HG03025 (cell line): Measurements from ENCODE around the gene ZNF547.

Experiments used
- ATAC-seq: cut with Tn5 transposase; IDR thresholded peaks from one replicate; pipeline ENCODE4 v1.9.1; 2021; ENCODE audit warnings: mild to moderate bottlenecking, moderate library complexity; ENCODE audit not compliant: unreplicated experiment, low FRiP score

The ZNF547 gene

GRCh38 chr19:57362997-57363687 lies at the start of gene ZNF547, which contains the start of gene TRAPPC2B:
Gene ZNF547, plus strand, starts transcription at chr19:57363551. Its CDS starts 5,005 bp downstream, at chr19:57368556.
Gene TRAPPC2B, plus strand, starts transcription at chr19:57363551. Its CDS starts 1,283 bp downstream, at chr19:57364834.
- ATAC-seq: peak; percentile 87

DNA sequence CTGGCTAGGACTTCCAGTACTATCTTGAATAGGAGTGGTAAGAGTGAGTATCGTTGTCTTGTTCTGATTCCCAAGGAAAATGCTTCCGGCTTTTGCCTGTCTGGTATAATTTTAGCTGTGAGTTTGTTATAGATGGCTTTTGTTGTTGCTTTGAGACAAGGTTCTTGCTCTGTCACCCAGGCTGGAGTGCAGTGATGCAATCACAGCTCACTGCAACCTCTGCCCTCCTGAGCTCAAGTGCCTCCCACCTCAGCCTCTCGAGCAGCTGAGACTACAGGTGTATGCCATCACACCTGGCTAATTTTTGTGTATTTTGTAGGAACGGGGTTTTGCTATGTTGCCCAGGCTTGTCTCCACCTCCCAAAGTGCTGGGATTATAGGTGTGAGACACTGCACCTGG lies 49.2 kb upstream of the ZNF547 start:
- no peak for ATAC-seq

GRCh38 chr19:57317503-57317902 lies 45.8 kb upstream of the ZNF547 start:
- no peak for ATAC-seq

GRCh38 chr19:57319869-57320179 lies 43.5 kb upstream of the ZNF547 start:
- no peak for ATAC-seq

DNA sequence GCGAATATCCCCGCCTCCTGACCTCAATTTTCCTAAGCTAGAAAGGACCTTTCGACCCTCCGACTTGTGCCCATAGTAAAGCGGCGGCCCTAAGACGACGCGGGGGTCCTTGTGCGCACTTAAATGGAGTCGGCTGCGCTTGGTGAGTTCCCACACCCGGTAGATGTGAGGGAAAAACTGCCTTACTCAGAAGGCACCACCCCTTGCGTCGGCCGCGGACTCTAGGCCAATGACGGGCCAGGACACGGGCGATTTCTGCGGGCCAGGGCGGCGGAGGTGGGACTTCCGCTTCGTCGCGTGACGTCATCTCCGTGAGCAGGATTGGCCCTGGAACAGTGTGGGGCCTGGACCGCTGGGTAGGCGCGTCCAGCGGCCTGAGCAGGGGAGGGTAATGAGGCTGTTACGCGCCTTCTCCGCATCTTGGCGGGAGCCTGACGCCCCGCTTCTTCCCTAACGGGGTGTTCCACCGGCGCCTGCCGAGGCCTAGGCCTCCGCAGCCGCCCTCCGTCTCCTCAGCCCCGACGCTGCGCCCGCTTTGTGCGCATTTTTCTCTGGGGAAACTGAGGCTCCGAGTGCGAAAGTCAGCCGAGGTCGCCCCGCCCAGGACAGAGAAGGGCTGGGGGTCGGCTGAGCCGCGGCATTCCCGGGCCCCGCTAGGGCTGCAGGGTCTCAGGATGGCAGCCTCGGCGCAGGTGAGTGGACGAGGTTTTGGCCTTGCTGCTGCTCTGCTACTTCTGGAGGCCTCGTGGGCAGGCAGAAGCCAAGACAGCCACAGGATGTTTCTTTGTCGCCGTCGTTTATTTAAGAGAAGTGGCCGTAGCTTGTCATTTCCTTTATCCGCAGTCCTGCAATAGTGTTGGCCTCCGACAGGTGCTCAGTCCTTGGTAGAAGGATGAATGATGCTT lies 42.9 kb upstream of the ZNF547 start, which contains the start of gene ZNF543:
Gene ZNF543 (plus strand): TSS at position 293 of the 905 bp plus-strand sequence. CDS start 382 bp downstream, at position 675.
- ATAC-seq: peak; percentile 92

GRCh38 chr19:57321116-57321515 lies 42.2 kb upstream of the ZNF547 start:
- no peak for ATAC-seq

GRCh38 chr19:57321751-57322150 lies 41.6 kb upstream of the ZNF547 start:
- ATAC-seq: no peak

DNA sequence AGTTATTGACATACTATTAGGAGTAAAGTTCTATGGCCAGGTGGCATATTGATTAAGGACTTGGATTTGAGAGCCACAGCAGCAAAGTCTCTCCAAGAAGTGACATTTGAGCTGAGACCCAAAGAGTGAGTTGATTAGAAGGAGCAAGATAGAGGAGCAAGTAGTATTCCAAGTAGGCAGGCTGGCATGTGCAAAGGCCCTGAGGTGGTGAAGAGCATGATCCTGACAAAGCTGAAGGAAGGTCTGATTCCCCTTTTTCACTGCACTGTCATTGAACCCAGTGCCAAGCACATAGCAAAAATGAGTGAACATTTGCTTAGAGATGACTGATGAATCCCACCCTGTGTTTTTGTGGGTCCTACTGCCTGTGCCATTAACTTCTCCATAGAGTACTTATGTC lies 38.4 kb upstream of the ZNF547 start:
- ATAC-seq: no peak

- no peak for ATAC-seq
Observed at GRCh38 chr19:57327993-57328392, 35.4 kb upstream of the ZNF547 start.

DNA sequence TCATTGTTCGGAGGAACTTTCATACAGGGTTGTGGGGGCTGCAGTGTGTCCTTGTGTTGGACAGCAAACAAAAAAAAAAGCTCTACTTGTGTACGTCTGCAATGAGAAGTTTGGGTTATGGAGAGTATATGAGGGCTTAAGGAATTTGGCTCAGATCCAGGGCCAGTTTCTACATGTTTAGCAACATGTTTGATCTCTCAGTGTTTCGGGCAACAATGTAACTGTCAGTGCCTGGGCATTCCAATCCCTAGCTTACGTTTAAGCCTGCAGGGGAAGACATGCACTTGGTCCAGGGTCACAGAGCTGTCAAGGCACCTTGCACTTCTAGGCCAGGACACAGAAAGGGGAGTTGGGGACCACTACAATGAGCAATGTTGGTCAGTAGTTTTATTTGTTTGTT lies 29.2 kb upstream of the ZNF547 start:
- no peak for ATAC-seq

DNA sequence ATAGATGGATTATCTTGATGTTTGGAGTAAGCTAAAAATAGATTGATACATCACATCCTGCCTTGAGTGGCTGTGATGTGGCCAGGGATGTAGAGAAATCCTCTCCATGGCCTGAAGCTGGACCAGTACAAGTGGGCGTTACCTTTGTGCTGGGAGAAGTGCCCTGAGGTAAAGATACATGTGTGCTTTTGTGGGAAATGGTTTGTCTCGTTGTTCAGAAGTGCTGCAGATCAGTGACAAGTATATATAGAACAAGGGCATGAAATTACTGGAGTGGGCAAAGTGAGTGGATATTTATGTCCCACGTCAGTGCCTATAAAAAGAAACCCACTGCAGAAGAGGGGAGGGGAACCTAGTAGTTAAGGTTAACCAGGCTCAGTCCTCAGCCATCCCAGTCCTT lies 24.5 kb upstream of the ZNF547 start:
- no peak for ATAC-seq

DNA sequence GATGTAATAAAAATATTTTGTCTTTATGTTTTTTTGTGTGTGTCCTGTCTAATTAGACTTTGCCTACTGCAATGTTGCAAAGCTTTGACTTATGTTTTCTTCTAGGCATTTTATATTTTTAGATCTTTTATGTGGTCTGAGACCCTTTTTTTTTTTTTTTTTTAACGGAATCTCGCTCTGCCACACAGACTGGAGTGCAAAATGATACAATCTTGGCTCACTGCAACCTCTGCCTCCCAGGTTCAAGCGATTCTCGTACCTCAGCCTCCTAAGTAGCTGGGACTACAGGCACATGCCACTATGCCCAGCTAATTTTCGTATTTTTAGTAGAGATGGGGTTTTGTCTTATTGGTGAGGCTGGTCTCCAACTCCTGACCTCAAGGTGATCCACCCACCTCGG lies 20.8 kb upstream of the ZNF547 start:
- ATAC-seq: no peak

GRCh38 chr19:57348136-57348535 lies 15.2 kb upstream of the ZNF547 start:
- no peak for ATAC-seq

DNA sequence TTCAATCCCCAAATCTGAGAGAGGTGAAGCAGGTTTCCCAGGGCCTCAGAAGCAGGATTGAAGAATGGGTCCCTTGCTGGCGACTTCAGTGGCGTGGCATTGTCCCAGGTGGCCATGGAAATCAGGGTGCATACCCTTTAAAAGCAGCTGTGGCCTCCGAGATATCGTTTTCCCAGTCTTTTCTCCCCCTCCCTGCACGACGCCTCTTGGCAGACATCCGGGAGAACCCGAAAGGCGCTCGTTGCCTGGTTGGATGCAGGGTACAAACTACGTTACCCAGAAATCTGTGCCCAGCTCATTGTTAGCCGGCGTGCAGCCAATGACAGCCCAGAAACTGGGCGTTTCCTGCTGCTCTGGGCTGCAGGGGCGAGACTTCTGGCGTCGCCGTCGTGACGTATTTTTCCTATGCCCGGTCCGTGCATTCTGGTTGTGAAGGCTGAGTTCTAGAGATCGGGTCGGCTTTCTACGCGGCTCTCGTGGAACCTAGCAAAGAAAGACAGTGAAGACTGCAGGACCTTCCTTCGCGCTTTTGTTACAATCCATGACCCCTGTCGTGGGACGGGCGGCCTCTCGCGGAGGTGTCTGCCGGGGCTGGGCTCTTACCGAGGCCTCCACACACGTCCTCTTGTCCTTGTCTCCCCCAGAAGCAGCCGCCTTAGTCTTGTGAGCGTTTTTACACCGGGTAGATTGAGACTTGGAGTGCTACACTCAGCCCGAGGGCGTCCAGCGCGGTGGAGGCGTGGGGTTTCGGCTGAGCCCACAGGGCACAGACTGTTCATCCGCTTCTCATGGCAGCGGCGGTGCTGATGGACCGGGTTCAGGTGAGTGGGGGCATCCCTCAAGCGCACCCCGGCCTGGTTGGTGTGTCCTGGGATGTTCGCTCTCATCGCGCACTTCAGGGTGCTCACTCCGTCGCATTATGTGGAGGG lies 12.2 kb upstream of the ZNF547 start, which contains the start of gene ZNF304:
Gene ZNF304 (plus strand): TSS at position 395 of the 929 bp plus-strand sequence. CDS start 394 bp downstream, at position 789.
- peak; percentile 86 for ATAC-seq

DNA sequence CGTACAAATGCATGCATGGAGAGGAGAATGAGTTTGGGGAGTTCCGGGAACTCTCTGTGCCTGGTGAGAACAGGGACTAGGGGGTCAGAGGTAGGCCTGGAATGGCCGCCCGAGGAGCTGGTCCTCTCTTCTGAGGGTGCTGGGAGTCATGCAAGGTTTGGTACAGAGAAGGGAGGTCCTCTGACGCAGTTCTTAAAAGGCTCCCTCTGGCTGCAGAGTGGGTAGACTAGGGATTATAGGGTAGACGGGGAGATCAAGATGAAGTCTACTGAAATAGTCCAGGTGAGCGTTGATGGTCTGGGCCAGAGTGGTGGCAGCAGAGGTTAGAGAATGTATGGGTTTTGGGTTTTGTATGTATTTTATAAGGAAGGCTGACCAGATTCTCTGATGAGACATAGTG lies 11.5 kb upstream of the ZNF547 start:
- ATAC-seq: peak; percentile 5

DNA sequence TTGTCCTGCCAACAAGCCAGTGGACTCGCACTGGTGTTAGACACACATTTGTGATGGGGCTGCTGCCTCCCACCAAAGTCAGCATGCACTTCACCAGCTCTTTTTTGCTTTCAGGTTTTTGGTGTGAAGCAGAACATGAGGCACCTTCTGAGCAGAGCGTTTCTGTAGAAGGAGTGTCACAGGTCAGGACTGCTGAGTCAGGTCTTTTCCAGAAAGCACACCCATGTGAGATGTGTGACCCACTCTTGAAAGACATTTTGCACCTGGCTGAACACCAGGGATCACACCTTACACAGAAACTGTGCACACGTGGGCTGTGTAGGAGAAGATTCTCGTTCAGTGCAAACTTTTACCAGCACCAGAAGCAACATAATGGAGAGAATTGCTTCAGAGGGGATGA lies 7.4 kb upstream of the ZNF547 start:
- ATAC-seq: no peak

- ATAC-seq: no peak
Observed at GRCh38 chr19:57357406-57357805, 5.9 kb upstream of the ZNF547 start.

DNA sequence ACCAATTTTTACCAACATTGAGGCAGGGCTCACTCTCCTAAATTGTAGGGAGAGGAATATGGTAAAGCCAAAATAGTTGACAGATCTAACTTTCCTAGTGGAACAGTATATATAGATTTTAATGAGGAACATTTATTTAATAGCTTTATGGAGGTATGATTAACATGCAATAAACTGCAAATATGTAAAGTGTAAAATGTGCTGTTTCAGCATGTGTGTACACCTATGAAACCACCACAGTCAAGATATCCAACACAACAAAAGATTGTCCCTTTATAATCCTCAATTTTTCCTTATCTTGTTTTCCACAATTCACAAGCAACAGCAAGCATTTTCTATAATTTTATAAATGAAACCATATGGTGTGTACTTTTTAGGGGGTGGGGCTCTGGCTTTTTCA lies 4.1 kb upstream of the ZNF547 start:
- ATAC-seq: no peak

GRCh38 chr19:57362419-57362818 lies 932 bp upstream of the ZNF547 start:
- no peak for ATAC-seq

GRCh38 chr19:57363688-57364181 lies 384 bp downstream of the ZNF547 start:
- no peak for ATAC-seq
